HepG2 (cell line): ENCODE measurements around the gene PRKCZ. TPM values are rescaled to one million over a fixed set of nuclear protein-coding genes. Genes with fewer than 3 reads are reported as not detected.
A peak's percentile ranks its signal among the peaks of the same experiment; 100 is the strongest.

ENCODE experiments used
- ATAC-seq: fragments of 200-7000 bp; cut with Tn5 transposase; 3 replicates; pipeline ENCODE4 v1.9.1; 2020; ENCODE audit warnings: mild to moderate bottlenecking, moderate library complexity
- BruUV-seq: library from RNA; stranded (reverse); fragments of 400-500 nt; replicated peaks from 2 replicates; lab custom pipeline; 2021; lab: Mats Ljungman, UMichigan
- CTCF ChIA-PET: fragments of 300-600 bp; formaldehyde crosslinking; extraction: SDS; loops from one replicate; lab custom pipeline; 2021; ENCODE audit warnings: low total read pairs, inconsistent platforms, low intra/inter-chr PET ratio; lab: Yijun Ruan, JAX
- POLR2A ChIA-PET: fragments of 350-600 bp; sonication (Branson Sonifier 250); formaldehyde crosslinking; loops from one replicate; lab custom pipeline; 2020; ENCODE audit warnings: antibody characterized with exemption, inconsistent platforms; lab: Yijun Ruan, JAX
- DNase-seq: peaks from one replicate; pipeline ENCODE4 v3.0.0-alpha.2; 2015; ENCODE audit warnings: low spot score
- FAIRE-seq: peaks from 3 replicates; lab custom pipeline; 2011; peaks lifted over from hg19 to GRCh38; lab: Jason Lieb, UNC
- H2AFZ ChIP-seq: one replicate; pipeline ENCODE4 v1.6.1; 2011; ENCODE audit warnings: low read length, inconsistent platforms
- H3K27ac ChIP-seq: fragments of 300-600 bp; 3 replicates; pipeline ENCODE4 v1.8.0; 2011; ENCODE audit warnings: mixed run types, mild to moderate bottlenecking, mixed read lengths, low read length, inconsistent platforms; ENCODE audit not compliant: insufficient read depth; ENCODE audit errors: extremely low read length
- H3K27me3 ChIP-seq, 2 experiments: fragments of 200-600 bp in 1 of 2; 2 replicates in 1 of 2; 3 replicates in 1 of 2; pipeline versions ENCODE4 v1.6.0 to v1.8.0; 2011; ENCODE audit warnings: low read length in 2 of 2, mild to moderate bottlenecking in 2 of 2, moderate library complexity in 2 of 2, inconsistent platforms in 1 of 2; ENCODE audit not compliant: insufficient read depth in 2 of 2, control insufficient read depth in 1 of 2
- H3K36me3 ChIP-seq, 2 experiments: fragments of 200-600 bp in 1 of 2; replicated peaks in 1 of 2; 2 replicates in 1 of 2; 3 replicates in 1 of 2; pipeline versions ENCODE4 v1.5.1 to v1.8.0; 2011; ENCODE audit warnings: low read length in 2 of 2, inconsistent platforms in 1 of 2; ENCODE audit not compliant: insufficient read depth in 2 of 2, control insufficient read depth in 1 of 2
- H3K4me1 ChIP-seq: 2 replicates; pipeline ENCODE4 v1.5.1; 2012; ENCODE audit warnings: low read length, inconsistent platforms; ENCODE audit not compliant: insufficient read depth
- H3K4me2 ChIP-seq: 2 replicates; pipeline ENCODE4 v1.6.0; 2011; ENCODE audit warnings: low read depth, low read length, inconsistent platforms
- H3K4me3 ChIP-seq, 3 experiments: fragments of 200-600 bp in 1 of 3; sonication (generic), shearing (Covaris generic) in 1 of 3; replicated peaks in 1 of 3; 2 replicates each; pipeline ENCODE4 v1.5.1; 2011 to 2016; ENCODE audit warnings: low read length in 3 of 3, inconsistent platforms in 2 of 3, low read depth in 2 of 3, mild to moderate bottlenecking in 2 of 3, control low read depth in 1 of 3, mixed read lengths in 1 of 3; ENCODE audit not compliant: insufficient read depth in 1 of 3
- H3K79me2 ChIP-seq: one replicate; pipeline ENCODE4 v1.6.1; 2011; ENCODE audit warnings: low read length, inconsistent platforms; ENCODE audit not compliant: insufficient read depth
- H3K9ac ChIP-seq: 2 replicates; pipeline ENCODE4 v1.6.0; 2011; ENCODE audit warnings: mild to moderate bottlenecking, low read depth, low read length, inconsistent platforms; ENCODE audit not compliant: insufficient read depth
- H3K9me3 ChIP-seq: 2 replicates; pipeline ENCODE4 v1.5.1; 2012; ENCODE audit warnings: mild to moderate bottlenecking, low read length
- H4K20me1 ChIP-seq: 2 replicates; pipeline ENCODE4 v1.6.0; 2011; ENCODE audit warnings: inconsistent platforms, mild to moderate bottlenecking, low read length, moderate library complexity; ENCODE audit not compliant: insufficient read depth
- BHLHE40 ChIP-seq: IDR thresholded peaks from 2 replicates; pipeline ENCODE4 v1.6.1; 2011; ENCODE audit warnings: low read length, improper control_type of control experiment
- HNF4A ChIP-seq: sonication (generic); formaldehyde crosslinking; IDR thresholded peaks from 2 replicates; pipeline ENCODE4 v1.4.0; 2020; ENCODE audit warnings: missing genetic modification reagents
- KDM3A ChIP-seq: IDR thresholded peaks from 2 replicates; pipeline ENCODE4 v1.6.1; 2018; ENCODE audit warnings: low read depth, missing compliant biosample characterization
- MAZ ChIP-seq, 2 experiments: sonication (generic) in 1 of 2; formaldehyde crosslinking in 1 of 2; IDR thresholded peaks; 2 replicates each; pipeline versions ENCODE4 v1.5.0 to v1.6.1; 2012 to 2020; ENCODE audit warnings: low read depth in 2 of 2, mild to moderate bottlenecking in 2 of 2, borderline replicate concordance in 1 of 2, improper control_type of control experiment in 1 of 2, low read length in 1 of 2, missing genetic modification reagents in 1 of 2, moderate library complexity in 1 of 2
- NR2F6 ChIP-seq, 2 experiments: IDR thresholded peaks; 2 replicates each; pipeline ENCODE4 v1.6.1; 2016; ENCODE audit warnings: antibody characterized with exemption in 1 of 2, mild to moderate bottlenecking in 1 of 2
- SETDB1 ChIP-seq: sonication (generic); formaldehyde crosslinking; IDR thresholded peaks from 2 replicates; pipeline ENCODE4 v1.5.1; 2020; ENCODE audit warnings: missing genetic modification reagents, mild to moderate bottlenecking, borderline replicate concordance
- TEAD2 ChIP-seq: sonication (generic); formaldehyde crosslinking; IDR thresholded peaks from 2 replicates; pipeline ENCODE4 v1.9.0; 2021; ENCODE audit warnings: missing genetic modification reagents
- ZNF121 ChIP-seq: sonication (generic); formaldehyde crosslinking; IDR thresholded peaks from 2 replicates; pipeline ENCODE4 v1.5.0; 2020; ENCODE audit warnings: mild to moderate bottlenecking, missing genetic modification reagents
- ZNF224 ChIP-seq: sonication (generic); formaldehyde crosslinking; IDR thresholded peaks from 2 replicates; pipeline ENCODE4 v1.5.0; 2020; ENCODE audit warnings: mild to moderate bottlenecking, missing genetic modification reagents
- ZNF460 ChIP-seq: sonication (generic); formaldehyde crosslinking; IDR thresholded peaks from 2 replicates; pipeline ENCODE4 v1.5.1; 2020; ENCODE audit warnings: missing genetic modification reagents, mild to moderate bottlenecking, borderline replicate concordance
- ZNF607 ChIP-seq: sonication (generic); formaldehyde crosslinking; IDR thresholded peaks from 2 replicates; pipeline ENCODE4 v1.5.1; 2020; ENCODE audit warnings: missing genetic modification reagents, mild to moderate bottlenecking, borderline replicate concordance
- ZNF652 ChIP-seq: IDR thresholded peaks from 2 replicates; pipeline ENCODE4 v1.6.1; 2016; ENCODE audit warnings: low read depth, borderline replicate concordance
- ZNF878 ChIP-seq: sonication (generic); formaldehyde crosslinking; IDR thresholded peaks from 2 replicates; pipeline ENCODE4 v1.8.1; 2023; ENCODE audit warnings: mild to moderate bottlenecking, missing genetic modification reagents, moderate library complexity
- WGBS: methylation state at CpG from one replicate; pipeline ENCODE4 v1.1.6; 2017; ENCODE audit warnings: low lambda C conversion rate; 5-methylcytosine and 5-hydroxymethylcytosine counted together
- in situ Hi-C: cut with HindIII; loops from 2 replicates; pipeline ENCODE4 v1.10.0; 2017; ENCODE audit warnings: low pct_unique_long_range_greater_than_20kb; ENCODE audit not compliant: extremely low pct_ligation_motif_present
- intact Hi-C: fragments of 100-400 bp; cut with micrococcal nuclease; formaldehyde crosslinking; loops from one replicate; pipeline ENCODE4 v1.10.0; 2022; ENCODE audit not compliant: unreplicated experiment
- polyA plus RNA-seq, 8 experiments: library from polyadenylated mRNA; depleted of rRNA in 3 of 8; stranded (reverse) in 7 of 8; unstranded in 1 of 8; fragments of >200 nt; fragmentation: Illumina TruSeq in 4 of 8; extraction: Trizol in 4 of 8; gene quantifications; 2 replicates each; pipeline versions ENCODE4 v1.2.1 to v1.2.3, GENCODE V29; 2011 to 2016; ENCODE audit warnings: low read depth in 4 of 8, missing spikeins in 1 of 8, mixed read lengths in 1 of 8; ENCODE audit not compliant: insufficient read depth in 1 of 8
- total RNA-seq, 5 experiments: library from RNA; depleted of rRNA; stranded (reverse); fragments of >200 nt; fragmentation: Illumina TruSeq; extraction: Trizol; gene quantifications; 2 replicates each; pipeline ENCODE4 v1.2.3, GENCODE V29; 2016; ENCODE audit warnings: low read depth in 1 of 5
- TF ChIP-seq, protein P1 (sequence below): IDR thresholded peaks from 2 replicates; pipeline ENCODE4 v1.6.1; 2016; ENCODE audit warnings: mild to moderate bottlenecking, missing biosample characterization, missing genetic modification reagents
- TF ChIP-seq, protein P2 (sequence below): sonication (generic); formaldehyde crosslinking; IDR thresholded peaks from 2 replicates; pipeline ENCODE4 v1.4.0; 2020; ENCODE audit warnings: mild to moderate bottlenecking, missing genetic modification reagents

Gene PRKCZ
- total and polyA plus RNA-seq, 2 of the 13 experiments (the other 11 are each of a cell fraction or from before 2014, with no cell fraction given) = 34.7 to 85.2 TPM

DNA sequence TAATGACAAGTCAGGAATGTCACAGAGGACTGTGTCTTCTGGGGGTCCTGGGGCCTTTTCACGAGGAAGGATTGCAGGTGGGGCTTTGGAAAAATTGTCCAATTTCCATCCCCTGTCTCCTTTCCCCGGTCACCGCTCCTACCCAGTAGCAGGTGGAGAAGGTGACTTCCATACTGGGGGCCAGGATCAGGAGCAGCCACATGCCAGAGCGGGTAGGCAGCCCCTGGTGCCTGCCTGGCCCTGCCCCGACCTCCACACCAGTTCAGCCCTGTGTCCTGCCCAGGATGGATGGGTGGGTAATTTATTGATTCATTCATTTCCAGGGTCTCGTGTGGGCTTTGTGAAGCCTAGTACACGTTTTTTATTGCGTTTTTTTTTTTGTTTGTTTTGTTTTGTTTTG is 51.7 kb downstream of the PRKCZ start (continued):
- TF ChIP-seq ZNF652 (no peak), ZNF607 (CRISPR knock-in tag) (no peak), ZNF224 (no peak), NR2F6 (IDR thresholded peaks at IDR 0.05) (no peak), NR2F6 (CRISPR knock-in tag; IDR thresholded peaks at IDR 0.05) (no peak)

DNA sequence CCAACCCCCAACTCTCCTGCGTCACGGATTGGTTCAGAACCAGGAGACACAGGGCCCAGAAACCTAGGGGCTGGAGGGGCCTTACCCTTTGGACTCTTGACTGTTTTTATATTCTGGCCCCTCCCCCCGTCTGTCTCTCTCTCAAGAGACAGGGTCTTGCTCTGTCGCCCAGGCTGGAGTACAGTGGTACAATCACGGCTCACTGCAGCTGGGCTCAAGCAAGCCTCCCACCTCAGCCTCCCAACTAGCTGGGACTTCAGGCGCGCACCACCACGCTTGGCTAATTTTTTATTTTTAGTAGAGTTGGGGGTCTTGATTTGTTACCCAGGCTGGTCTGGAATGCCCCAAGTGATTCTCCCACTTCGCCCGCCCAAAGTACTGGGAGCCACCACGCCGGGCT is 52.5 kb downstream of the PRKCZ start:
- TF ChIP-seq TEAD2 (CRISPR knock-in tag) (no peak), ZNF121 (CRISPR knock-in tag) (peak; percentile 85), ZNF460 (CRISPR knock-in tag) (peak; percentile 41; the same call in 1 of the 2 replicates), BHLHE40 (no peak), KDM3A (CRISPR knock-in tag) (no peak), SETDB1 (CRISPR knock-in tag) (no peak), MAZ (IDR thresholded peaks at IDR 0.05; ENCODE audit: borderline replicate concordance, low read depth, low read length) (no peak), MAZ (CRISPR knock-in tag; IDR thresholded peaks at IDR 0.05; ENCODE audit: low read depth) (no peak), HNF4A (CRISPR knock-in tag) (0 out of 2 replicates have a peak, but pooled peaks have one; percentile 11), ZNF878 (CRISPR knock-in tag) (no peak)
- TF ChIP-seq, protein P1, sequence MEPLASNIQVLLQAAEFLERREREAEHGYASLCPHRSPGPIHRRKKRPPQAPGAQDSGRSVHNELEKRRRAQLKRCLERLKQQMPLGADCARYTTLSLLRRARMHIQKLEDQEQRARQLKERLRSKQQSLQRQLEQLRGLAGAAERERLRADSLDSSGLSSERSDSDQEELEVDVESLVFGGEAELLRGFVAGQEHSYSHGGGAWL (CRISPR knock-in tag) = no peak
- TF ChIP-seq, protein P2, sequence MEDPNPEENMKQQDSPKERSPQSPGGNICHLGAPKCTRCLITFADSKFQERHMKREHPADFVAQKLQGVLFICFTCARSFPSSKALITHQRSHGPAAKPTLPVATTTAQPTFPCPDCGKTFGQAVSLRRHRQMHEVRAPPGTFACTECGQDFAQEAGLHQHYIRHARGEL (CRISPR knock-in tag) = no peak
- Histone ChIP-seq H3K27me3 (no peaks in the 10 kb centered on the region), H3K27ac (no peak overlapping the region), H3K36me3 (peaks cover 8 to 17% of the 10 kb centered on the region in 2 experiments; a peak in 3 of 5 replicates), H3K4me1 (peaks cover 39% of the 10 kb centered on the region), H4K20me1 (no peaks in the 10 kb centered on the region), H2AFZ (no peak overlapping the region), H3K9ac (no peak overlapping the region), H3K4me3 (no peak overlapping the region), H3K79me2 (no peaks in the 10 kb centered on the region), H3K9me3 (no peaks in the 10 kb centered on the region), H3K4me2 (no peak overlapping the region)
- intact Hi-C loops (no loop called here), in situ Hi-C loops (loop anchor here (5.0 kb wide), 1 partner anchor 35 kb away; no protein-coding TSS in a partner anchor)
- FAIRE-seq = no peak
- DNase-seq = no peak
- no TSS peak for BruUV-seq
- 94% methylated on average over 12 of the region's 12 CpGs for WGBS
- CTCF ChIA-PET = no interaction called here
- ATAC-seq = no peak
- POLR2A ChIA-PET = interaction anchor here (2.6 kb wide), 1 partner anchor 35 kb away, joined by 12 read pairs; no protein-coding TSS in a partner anchor
